HG02610 (cell line): ENCODE results near the gene LRRC3.

Experiments
- ATAC-seq: cut with Tn5 transposase; IDR thresholded peaks from one replicate; pipeline ENCODE4 v1.9.1; 2021; ENCODE audit warnings: mild to moderate bottlenecking, moderate library complexity; ENCODE audit not compliant: unreplicated experiment

The LRRC3 gene

GRCh38 chr21:44509539-44509938 is 54.2 kb downstream of the LRRC3 start:
- no peak for ATAC-seq

GRCh38 chr21:44510109-44510507 is 54.8 kb downstream of the LRRC3 start:
- ATAC-seq, result no peak

GRCh38 chr21:44510508-44511218 is 55.4 kb downstream of the LRRC3 start:
- ATAC-seq, result no peak

- no peak for ATAC-seq
Observed at GRCh38 chr21:44511219-44511937, 56.1 kb downstream of the LRRC3 start.
